ENCODE measurements around the gene RHBDF2.

Gene RHBDF2

GRCh38 chr17:76502341-76503211, 1.4 kb upstream of the RHBDF2 start:
- in situ Hi-C loops (cut with HindIII; ENCODE audit: low sequenced_read_pairs): no loop called here

GRCh38 chr17:76501827-76502307, 644 bp upstream of the RHBDF2 start:
- in situ Hi-C loops (cut with HindIII; ENCODE audit: low sequenced_read_pairs): no loop called here

GRCh38 chr17:76500747-76501017, 541 bp downstream of the RHBDF2 start:
- in situ Hi-C loops (cut with HindIII; ENCODE audit: low sequenced_read_pairs): no loop called here

GRCh38 chr17:76500074-76500746, 1.0 kb downstream of the RHBDF2 start:
- in situ Hi-C loops (cut with HindIII; ENCODE audit: low sequenced_read_pairs): no loop called here

GRCh38 chr17:76499267-76499667, 2.0 kb downstream of the RHBDF2 start:
- in situ Hi-C loops (cut with HindIII; ENCODE audit: low sequenced_read_pairs): no loop called here

GRCh38 chr17:76498876-76499251, 2.4 kb downstream of the RHBDF2 start:
- in situ Hi-C loops (cut with HindIII; ENCODE audit: low sequenced_read_pairs): no loop called here

GRCh38 chr17:76497979-76498875, 3.0 kb downstream of the RHBDF2 start:
- in situ Hi-C loops (cut with HindIII; ENCODE audit: low sequenced_read_pairs): no loop called here

GRCh38 chr17:76497699-76497978, 3.6 kb downstream of the RHBDF2 start:
- in situ Hi-C loops (cut with HindIII; ENCODE audit: low sequenced_read_pairs): no loop called here

- in situ Hi-C loops (cut with HindIII; ENCODE audit: low sequenced_read_pairs): no loop called here
Observed at GRCh38 chr17:76496464-76496863, 4.8 kb downstream of the RHBDF2 start.

- in situ Hi-C loops (cut with HindIII; ENCODE audit: low sequenced_read_pairs): no loop called here
Observed at GRCh38 chr17:76495663-76496400, 5.4 kb downstream of the RHBDF2 start.

GRCh38 chr17:76493505-76494167, 7.6 kb downstream of the RHBDF2 start:
- in situ Hi-C loops (cut with HindIII; ENCODE audit: low sequenced_read_pairs): no loop called here

GRCh38 chr17:76492989-76493501, 8.2 kb downstream of the RHBDF2 start:
- in situ Hi-C loops (cut with HindIII; ENCODE audit: low sequenced_read_pairs): no loop called here

GRCh38 chr17:76492123-76492988, 8.9 kb downstream of the RHBDF2 start:
- in situ Hi-C loops (cut with HindIII; ENCODE audit: low sequenced_read_pairs): no loop called here

- in situ Hi-C loops (cut with HindIII; ENCODE audit: low sequenced_read_pairs): no loop called here
Observed at GRCh38 chr17:76491271-76492122, 9.7 kb downstream of the RHBDF2 start.

GRCh38 chr17:76490112-76490710, 11.0 kb downstream of the RHBDF2 start:
- in situ Hi-C loops (cut with HindIII; ENCODE audit: low sequenced_read_pairs): no loop called here

- in situ Hi-C loops (cut with HindIII; ENCODE audit: low sequenced_read_pairs): no loop called here
Observed at GRCh38 chr17:76487451-76488192, 13.6 kb downstream of the RHBDF2 start.

GRCh38 chr17:76485569-76485968, 15.7 kb downstream of the RHBDF2 start:
- in situ Hi-C loops (cut with HindIII; ENCODE audit: low sequenced_read_pairs): no loop called here

All from endothelial cell of hepatic sinusoid (primary cell).